ENCODE results near the gene LCT.

Gene LCT

DNA sequence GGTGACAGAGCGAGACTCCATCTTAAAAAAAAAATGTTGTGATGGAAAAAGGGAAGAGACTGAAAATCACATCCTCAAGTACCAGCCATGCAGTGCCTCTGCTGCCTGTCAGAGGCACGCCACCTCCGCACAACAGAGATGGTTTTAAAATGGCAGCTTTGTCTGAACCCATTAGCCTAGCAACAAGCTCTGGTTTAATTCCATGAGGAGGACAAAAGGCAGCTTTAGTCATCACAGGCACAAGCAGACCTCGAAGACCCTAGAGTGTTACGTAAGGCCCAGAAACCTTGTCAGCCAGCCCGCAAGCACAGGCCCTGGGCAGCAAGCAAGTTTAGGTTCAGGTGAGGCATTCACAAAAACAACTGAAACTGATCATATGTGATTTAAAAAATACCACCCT, 10.4 kb downstream of the LCT start:
- POLR2A ChIA-PET = no interaction called here
- CTCF ChIA-PET = interaction anchor here (2.2 to 3.4 kb wide), 3 partner anchors 15 to 29 kb away, joined by 7 to 14 read pairs (median 10); no protein-coding TSS in a partner anchor
- TF ChIP-seq, protein P1, sequence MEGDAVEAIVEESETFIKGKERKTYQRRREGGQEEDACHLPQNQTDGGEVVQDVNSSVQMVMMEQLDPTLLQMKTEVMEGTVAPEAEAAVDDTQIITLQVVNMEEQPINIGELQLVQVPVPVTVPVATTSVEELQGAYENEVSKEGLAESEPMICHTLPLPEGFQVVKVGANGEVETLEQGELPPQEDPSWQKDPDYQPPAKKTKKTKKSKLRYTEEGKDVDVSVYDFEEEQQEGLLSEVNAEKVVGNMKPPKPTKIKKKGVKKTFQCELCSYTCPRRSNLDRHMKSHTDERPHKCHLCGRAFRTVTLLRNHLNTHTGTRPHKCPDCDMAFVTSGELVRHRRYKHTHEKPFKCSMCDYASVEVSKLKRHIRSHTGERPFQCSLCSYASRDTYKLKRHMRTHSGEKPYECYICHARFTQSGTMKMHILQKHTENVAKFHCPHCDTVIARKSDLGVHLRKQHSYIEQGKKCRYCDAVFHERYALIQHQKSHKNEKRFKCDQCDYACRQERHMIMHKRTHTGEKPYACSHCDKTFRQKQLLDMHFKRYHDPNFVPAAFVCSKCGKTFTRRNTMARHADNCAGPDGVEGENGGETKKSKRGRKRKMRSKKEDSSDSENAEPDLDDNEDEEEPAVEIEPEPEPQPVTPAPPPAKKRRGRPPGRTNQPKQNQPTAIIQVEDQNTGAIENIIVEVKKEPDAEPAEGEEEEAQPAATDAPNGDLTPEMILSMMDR (IDR thresholded peaks at IDR 0.05; ENCODE audit: control extremely low read depth, extremely low read depth, low read depth, missing control alignments) = no peak
- no peak for DNase-seq (ENCODE audit: extremely low spot score)

DNA sequence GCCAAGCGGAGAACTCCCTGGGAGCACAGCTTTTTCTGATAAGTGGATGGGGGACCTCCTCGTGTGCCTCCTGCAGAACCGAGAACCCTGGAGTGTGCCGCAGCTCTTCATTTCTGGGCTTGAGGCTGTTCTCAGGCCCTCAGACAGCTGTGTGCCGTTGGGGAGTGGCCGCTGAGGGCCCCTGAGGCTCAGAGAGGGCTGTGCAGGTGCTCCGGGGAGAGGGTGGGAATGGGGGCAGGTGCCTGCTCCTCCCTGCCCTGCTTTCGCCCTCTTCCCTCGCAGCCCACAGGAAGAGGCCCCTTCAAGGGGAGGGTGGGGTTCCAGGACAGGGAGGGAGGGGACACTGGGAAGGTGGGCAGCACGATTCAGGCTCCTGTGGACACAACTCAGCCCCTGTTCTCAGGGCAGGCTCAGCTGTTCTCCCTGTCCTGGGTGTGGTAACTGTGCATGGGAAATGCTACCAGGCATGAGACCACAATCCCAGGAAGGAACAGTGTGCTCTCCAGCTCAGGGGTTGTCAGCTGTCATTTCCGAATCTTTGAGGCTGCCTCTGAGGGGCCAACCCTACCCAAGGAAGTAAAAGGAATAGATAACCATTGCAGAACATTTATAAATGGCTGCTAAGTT, 11.3 kb downstream of the LCT start:
- ChIA-PET CTCF (interaction anchor here (0.6 to 3.4 kb wide), 7 partner anchors 10 to 69 kb away, joined by 3 to 17 read pairs (median 7); no protein-coding TSS in a partner anchor), POLR2A (interaction anchor here (0.7 kb wide), 1 partner anchor 790 kb away, joined by 3 read pairs; no protein-coding TSS in a partner anchor)
- no peak for DNase-seq (ENCODE audit: extremely low spot score)
- TF ChIP-seq, protein P1 (IDR thresholded peaks at IDR 0.05; ENCODE audit: control extremely low read depth, extremely low read depth, low read depth, missing control alignments) = no peak

DNA sequence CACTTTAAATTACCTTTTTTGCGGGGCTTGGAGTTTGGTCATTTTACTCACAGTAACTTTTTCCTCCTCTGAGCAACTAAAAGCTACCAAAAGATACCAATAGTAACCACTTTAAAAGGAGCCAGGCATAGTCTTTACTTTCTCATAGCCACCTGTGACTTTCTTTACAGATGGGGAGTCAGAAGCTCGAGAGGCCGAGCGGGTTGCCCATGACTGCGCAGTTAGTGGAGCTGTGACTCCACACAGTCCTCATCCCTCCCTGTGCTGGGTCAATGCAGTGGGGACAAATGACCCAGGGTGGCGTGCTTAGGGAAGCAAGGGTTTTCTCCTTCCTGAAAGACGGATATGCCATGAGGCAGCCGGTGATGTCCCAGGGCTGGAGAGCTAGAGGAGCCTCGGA, 11.9 kb downstream of the LCT start:
- POLR2A ChIA-PET = no interaction called here
- TF ChIP-seq, protein P1 (IDR thresholded peaks at IDR 0.05; ENCODE audit: control extremely low read depth, extremely low read depth, low read depth, missing control alignments) = no peak
- CTCF ChIA-PET = interaction anchor here (1.3 to 3.4 kb wide), 5 partner anchors 10 to 70 kb away, joined by 3 to 17 read pairs (median 7); no protein-coding TSS in a partner anchor
- no peak for DNase-seq (ENCODE audit: extremely low spot score)

DNA sequence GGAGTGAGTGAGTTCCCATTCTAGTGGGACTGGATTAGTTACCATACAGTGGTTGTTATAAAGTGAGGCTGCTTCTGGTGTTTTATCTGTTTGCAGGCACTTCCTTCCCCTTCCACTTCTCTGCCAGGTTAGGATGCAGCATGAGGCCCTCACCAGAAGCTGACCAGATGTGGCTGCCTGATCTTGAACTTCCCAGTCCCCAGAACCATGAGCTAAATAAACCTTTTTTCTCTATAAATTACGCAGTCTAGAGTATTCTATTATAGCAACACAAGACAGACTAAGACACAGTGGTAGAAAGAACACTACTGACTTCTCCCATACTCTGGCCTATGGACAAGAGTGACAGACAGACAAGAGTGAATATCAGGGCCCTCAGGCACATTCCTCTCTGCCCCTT, 14.1 kb downstream of the LCT start:
- CTCF ChIA-PET = interaction anchor here (1.3 to 1.6 kb wide), 2 partner anchors 16 to 26 kb away, joined by 3 to 4 read pairs; no protein-coding TSS in a partner anchor
- no peak for DNase-seq (ENCODE audit: extremely low spot score)
- TF ChIP-seq, protein P1 (IDR thresholded peaks at IDR 0.05; ENCODE audit: control extremely low read depth, extremely low read depth, low read depth, missing control alignments) = no peak
- POLR2A ChIA-PET = no interaction called here

DNA sequence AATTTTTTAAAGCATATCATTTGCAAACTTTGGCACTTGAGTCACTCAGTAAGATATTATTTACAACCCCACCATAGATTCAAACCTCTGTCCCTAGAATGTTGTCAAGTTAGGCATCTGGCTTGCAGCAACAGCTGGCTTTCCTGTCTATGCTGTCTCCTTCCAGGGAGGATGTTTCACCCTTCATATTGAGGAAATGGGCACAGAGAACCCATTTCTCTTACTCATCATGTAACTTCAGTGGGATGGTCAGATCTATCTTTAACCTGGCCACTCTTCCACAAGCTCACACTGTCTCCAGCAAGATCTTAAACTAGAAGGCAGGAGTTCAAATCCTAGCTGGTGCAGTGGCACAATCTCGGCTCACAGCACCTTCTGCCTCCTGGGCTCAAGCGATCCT, 15.8 kb downstream of the LCT start:
- ChIA-PET POLR2A (no interaction called here), CTCF (interaction anchor here (17.4 kb wide), 1 partner anchor 23 kb away, joined by 187 read pairs; no protein-coding TSS in a partner anchor)
- TF ChIP-seq, protein P1 (IDR thresholded peaks at IDR 0.05; ENCODE audit: control extremely low read depth, extremely low read depth, low read depth, missing control alignments) = no peak
- no peak for DNase-seq (ENCODE audit: extremely low spot score)

DNA sequence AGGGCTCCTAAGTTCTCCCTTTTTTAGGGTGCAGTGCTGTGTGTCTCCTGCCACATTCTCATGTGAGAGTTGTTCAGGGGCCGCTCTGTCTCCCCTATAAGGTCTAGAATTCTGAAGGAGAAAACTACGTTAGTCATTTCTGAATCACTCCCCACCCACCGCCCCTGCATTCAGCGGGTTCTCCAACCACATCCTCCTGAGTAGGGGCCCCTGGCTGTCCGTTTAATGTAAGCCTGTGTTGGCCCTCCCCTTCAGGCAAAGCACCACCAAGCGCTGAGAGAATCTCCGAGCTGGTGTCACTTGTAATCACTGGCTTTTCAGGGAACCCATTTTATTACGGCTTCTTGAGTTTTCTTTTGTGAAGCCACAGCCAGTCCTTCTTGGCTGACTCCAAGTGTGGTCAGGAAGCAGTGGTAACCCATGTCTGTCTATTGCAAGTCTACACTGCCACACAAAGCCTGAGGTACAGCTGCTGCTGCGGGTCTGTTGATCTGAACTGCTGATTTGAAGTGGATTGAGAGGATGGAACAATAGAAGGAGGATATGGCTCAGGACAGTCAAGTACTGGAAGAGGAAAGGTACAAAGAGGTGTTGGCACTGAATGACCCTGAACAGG, 16.9 kb downstream of the LCT start:
- peak; percentile 75 for DNase-seq (ENCODE audit: extremely low spot score)

More for the DNA sequence above, 16.9 kb downstream of the LCT start:
- POLR2A ChIA-PET = no interaction called here
- CTCF ChIA-PET = interaction anchor here (17.4 kb wide), 1 partner anchor 22 kb away, joined by 187 read pairs; no protein-coding TSS in a partner anchor
- TF ChIP-seq, protein P1 (IDR thresholded peaks at IDR 0.05; ENCODE audit: control extremely low read depth, extremely low read depth, low read depth, missing control alignments) = no peak
